GM12875 (cell line): ENCODE results near the gene STARD3NL.

Source experiments
- H3K4me3 ChIP-seq: one replicate; pipeline ENCODE4 v1.5.1; 2011; ENCODE audit warnings: low read depth, low read length, control low read depth
- TF ChIP-seq, protein P1 (sequence below): IDR thresholded peaks from 2 replicates; pipeline ENCODE4 v1.5.1; 2011; ENCODE audit warnings: low read depth, mild to moderate bottlenecking, control low read depth, inconsistent platforms, low read length, moderate library complexity, borderline replicate concordance; ENCODE audit not compliant: insufficient read depth

The STARD3NL gene

DNA sequence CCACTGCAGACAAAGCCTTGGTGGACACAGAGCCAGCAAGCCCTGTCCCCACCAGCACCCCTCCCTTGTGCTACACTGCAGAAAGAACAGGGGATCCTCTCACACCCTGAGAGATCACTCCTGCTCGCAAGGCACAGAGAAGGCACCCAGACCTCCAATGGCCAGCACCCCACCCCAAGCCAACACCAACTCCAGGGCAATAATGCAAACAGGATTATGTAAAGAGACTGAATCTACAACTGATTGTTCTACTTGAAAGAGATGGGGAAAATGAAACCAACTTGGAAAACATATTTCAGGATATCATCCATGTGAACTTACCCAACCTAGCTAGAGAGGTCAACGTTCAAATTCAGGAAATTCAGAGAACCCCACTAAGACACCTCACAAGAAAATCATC, 26.5 kb upstream of the STARD3NL start:
- TF ChIP-seq, protein P1, sequence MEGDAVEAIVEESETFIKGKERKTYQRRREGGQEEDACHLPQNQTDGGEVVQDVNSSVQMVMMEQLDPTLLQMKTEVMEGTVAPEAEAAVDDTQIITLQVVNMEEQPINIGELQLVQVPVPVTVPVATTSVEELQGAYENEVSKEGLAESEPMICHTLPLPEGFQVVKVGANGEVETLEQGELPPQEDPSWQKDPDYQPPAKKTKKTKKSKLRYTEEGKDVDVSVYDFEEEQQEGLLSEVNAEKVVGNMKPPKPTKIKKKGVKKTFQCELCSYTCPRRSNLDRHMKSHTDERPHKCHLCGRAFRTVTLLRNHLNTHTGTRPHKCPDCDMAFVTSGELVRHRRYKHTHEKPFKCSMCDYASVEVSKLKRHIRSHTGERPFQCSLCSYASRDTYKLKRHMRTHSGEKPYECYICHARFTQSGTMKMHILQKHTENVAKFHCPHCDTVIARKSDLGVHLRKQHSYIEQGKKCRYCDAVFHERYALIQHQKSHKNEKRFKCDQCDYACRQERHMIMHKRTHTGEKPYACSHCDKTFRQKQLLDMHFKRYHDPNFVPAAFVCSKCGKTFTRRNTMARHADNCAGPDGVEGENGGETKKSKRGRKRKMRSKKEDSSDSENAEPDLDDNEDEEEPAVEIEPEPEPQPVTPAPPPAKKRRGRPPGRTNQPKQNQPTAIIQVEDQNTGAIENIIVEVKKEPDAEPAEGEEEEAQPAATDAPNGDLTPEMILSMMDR, result no peak

DNA sequence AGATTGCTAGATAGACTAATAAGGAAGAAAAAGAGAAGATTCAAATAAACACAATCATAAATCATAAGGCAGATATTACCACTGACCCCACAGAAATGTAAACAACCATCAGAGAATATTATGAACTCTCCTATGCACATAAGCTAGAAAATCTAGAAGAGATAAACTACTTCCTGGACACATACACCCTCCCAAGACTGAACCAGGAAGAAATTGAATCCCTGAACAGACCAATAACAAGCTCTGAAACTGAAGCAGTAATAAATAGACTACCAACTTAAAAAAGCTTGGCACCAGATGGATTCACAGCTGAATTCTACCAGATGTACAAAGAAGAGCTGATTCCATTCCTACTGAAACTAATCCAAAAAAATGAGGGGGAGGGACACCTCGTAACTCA, 24.5 kb upstream of the STARD3NL start:
- H3K4me3 ChIP-seq, result no peak overlapping the region
- TF ChIP-seq, protein P1, result no peak

More for the DNA sequence above, 26.5 kb upstream of the STARD3NL start:
- H3K4me3 ChIP-seq, result no peak overlapping the region

DNA sequence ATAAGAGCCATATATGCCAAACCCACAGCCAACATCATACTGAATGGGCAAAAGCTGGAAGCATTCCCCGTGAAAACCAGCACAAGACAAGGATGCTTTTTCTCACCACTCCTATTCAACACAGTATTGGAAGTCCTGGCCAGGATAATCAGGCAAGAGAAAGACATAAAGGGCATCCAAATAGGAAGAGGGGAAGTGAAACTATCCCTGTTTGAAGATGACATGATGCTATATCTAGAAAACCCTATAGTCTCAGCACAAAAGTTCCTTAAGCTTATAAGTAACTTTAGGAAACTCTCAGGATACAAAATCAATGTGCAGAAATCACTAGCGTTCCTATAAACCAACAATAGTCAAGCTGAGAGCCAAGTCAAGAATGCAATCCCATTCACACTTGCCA, 23.8 kb upstream of the STARD3NL start:
- TF ChIP-seq, protein P1, result no peak
- no peak overlapping the region for H3K4me3 ChIP-seq

DNA sequence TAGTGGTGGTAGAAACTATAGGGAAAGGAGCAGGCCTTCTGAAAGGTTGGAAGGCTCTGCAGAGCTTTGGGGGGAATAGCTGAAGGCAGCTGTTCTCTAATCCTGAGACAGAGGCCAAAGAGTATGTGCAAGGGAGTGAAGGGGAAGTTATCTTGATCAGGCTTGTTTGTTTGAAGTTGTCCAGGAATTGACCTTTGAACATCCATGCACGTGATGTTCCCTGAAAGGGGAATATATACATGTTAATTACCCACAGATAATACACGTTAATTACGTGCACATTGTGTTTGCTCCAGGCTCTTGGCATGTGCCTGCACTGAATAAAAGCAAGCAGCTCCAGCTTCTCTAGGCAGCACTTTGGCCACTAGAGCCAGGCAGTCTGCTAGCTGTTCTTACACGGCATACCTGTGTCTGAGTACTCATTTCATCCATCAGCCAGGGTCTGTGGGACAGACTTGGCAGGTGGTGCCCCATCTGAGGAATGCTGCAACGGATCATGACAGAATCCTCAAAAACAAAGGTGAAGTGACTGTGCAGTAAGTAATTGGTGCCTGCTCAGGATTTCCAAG, 18.0 kb upstream of the STARD3NL start:
- H3K4me3 ChIP-seq, result no peak overlapping the region
- TF ChIP-seq, protein P1, result no peak

DNA sequence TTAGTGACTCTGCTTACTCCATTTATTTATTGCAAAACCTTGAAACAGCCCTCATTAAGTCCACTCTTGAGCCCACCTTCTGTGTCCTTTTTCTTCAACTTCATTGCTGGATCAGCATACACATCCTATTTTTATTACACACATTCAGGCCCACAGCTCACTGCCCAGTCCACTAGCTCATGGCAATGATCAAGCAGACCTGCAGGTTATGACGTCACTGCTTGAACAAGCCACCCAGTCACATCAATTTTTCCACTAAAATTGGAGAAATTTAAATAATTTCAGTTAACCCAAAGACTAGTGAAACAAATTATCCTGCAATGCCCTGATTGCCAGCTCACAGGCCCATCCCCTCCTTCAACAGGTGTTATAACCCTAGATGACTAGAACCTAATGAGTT, 16.0 kb upstream of the STARD3NL start:
- TF ChIP-seq, protein P1, result no peak
- no peak overlapping the region for H3K4me3 ChIP-seq

DNA sequence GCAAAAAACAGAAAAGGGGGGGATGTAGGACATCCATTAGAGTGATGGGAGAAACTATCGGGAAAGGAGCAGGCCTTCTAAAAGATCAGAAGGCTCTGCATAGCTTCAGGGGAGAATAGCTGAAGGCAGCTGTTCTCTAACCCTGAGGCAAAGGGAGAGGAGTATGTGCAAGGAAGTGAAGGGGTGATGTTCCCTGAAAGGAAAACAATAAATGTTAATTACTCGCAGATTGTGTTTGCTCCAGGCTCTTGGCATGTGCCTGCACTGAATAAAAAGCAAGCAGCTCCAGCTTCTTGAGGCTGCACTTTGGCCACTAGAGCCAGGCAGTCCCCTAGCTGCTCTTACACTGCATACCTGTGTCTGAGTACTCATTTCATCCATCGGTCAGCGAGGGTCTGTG, 14.4 kb upstream of the STARD3NL start:
- no peak overlapping the region for H3K4me3 ChIP-seq
- TF ChIP-seq, protein P1, result no peak

DNA sequence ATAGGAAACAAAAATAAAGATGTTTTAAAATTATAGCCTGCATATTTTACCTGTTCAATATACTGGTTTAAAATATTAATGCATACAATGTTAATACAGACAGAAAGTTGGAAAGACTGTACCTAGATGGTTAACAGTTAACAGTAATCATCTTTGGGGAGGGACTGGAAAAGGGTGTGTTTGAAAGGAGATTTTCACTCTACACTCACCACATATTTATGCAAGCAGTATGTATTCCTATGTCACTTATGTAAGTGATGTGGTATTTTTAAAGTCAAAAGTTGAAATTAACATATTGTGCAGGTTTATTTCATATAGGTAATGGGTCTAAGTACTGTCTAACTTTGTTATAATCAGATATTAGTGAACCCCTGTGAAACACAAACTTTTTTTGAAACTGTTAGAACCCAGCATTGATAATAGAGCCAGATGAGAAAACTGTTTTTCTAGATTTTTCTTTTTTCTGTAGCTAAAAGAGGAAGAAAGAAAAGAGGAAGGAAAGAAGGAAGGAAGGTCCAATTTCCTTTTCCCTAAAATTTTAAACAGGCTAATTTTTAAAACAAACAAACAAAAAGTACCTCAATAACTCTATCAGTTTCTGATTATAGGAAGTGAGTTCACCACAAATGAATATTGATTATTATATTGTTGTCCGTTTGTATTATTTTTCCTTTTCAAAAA, 9.0 kb upstream of the STARD3NL start:
- TF ChIP-seq, protein P1, result no peak
- no peak overlapping the region for H3K4me3 ChIP-seq
